Measurements from ENCODE around the gene TSPAN32.
"Not testable (repeated sequence)": the region's sequence is repeated elsewhere in the genome, so short reads cannot be mapped to it uniquely, and the experiment has no call there.

DNA sequence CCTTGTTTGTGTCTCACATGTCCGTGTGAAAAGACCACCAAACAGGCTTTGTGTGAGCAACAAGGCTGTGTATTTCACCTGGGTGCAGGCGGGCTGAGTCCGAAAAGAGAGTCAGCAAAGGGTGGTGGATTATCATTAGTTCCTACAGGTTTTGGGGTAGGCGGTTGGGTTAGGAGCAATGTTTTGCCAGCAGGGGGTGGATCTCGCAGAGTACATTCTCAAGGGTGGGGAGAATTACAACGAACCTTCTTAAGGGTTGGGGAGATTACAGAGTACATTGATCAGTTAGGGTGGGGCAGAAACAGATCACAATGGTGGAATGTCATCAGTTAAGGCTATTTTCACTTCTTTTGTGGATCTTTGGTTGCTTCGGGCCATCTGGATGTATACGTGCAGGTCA, 36.9 kb downstream of the TSPAN32 start:
- not testable (repeated sequence) for TF ChIP-seq POLR2A (IDR thresholded peaks at IDR 0.05; ENCODE audit: low read depth, low read length); POLR2AphosphoS5 (IDR thresholded peaks at IDR 0.05; ENCODE audit: insufficient read depth, low read depth, low read length); EZH2 (IDR thresholded peaks at IDR 0.05; ENCODE audit: borderline replicate concordance, low read depth, low read length, severe bottlenecking); MYC (IDR thresholded peaks at IDR 0.05; ENCODE audit: low read depth, low read length); JUN (IDR thresholded peaks at IDR 0.05; ENCODE audit: borderline replicate concordance, insufficient read depth, insufficient read length, low read depth); GATA2 (IDR thresholded peaks at IDR 0.05; ENCODE audit: insufficient read depth, insufficient read length, low read depth, low read length); FOS (IDR thresholded peaks at IDR 0.05; ENCODE audit: borderline replicate concordance, insufficient read depth, low read length)
- TF ChIP-seq, protein P1, sequence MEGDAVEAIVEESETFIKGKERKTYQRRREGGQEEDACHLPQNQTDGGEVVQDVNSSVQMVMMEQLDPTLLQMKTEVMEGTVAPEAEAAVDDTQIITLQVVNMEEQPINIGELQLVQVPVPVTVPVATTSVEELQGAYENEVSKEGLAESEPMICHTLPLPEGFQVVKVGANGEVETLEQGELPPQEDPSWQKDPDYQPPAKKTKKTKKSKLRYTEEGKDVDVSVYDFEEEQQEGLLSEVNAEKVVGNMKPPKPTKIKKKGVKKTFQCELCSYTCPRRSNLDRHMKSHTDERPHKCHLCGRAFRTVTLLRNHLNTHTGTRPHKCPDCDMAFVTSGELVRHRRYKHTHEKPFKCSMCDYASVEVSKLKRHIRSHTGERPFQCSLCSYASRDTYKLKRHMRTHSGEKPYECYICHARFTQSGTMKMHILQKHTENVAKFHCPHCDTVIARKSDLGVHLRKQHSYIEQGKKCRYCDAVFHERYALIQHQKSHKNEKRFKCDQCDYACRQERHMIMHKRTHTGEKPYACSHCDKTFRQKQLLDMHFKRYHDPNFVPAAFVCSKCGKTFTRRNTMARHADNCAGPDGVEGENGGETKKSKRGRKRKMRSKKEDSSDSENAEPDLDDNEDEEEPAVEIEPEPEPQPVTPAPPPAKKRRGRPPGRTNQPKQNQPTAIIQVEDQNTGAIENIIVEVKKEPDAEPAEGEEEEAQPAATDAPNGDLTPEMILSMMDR (IDR thresholded peaks at IDR 0.05; ENCODE audit: extremely low read depth in 1 of 2, insufficient read depth in 1 of 2, low read depth in 1 of 2, low read length in 2 of 2): not testable (repeated sequence)
- TF ChIP-seq, protein P2, sequence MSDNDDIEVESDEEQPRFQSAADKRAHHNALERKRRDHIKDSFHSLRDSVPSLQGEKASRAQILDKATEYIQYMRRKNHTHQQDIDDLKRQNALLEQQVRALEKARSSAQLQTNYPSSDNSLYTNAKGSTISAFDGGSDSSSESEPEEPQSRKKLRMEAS (IDR thresholded peaks at IDR 0.05; ENCODE audit: insufficient read depth, insufficient read length): not testable (repeated sequence)

Data from endothelial cell of umbilical vein (primary cell).